HG03060 (cell line): ENCODE data around the gene SLN.
A peak's percentile ranks its signal among the peaks of the same experiment; 100 is the strongest.

ENCODE experiments used
- ATAC-seq: cut with Tn5 transposase; IDR thresholded peaks from one replicate; pipeline ENCODE4 v1.9.1; 2021; ENCODE audit warnings: low read depth, moderate number of reproducible peaks; ENCODE audit not compliant: unreplicated experiment

SLN gene

DNA sequence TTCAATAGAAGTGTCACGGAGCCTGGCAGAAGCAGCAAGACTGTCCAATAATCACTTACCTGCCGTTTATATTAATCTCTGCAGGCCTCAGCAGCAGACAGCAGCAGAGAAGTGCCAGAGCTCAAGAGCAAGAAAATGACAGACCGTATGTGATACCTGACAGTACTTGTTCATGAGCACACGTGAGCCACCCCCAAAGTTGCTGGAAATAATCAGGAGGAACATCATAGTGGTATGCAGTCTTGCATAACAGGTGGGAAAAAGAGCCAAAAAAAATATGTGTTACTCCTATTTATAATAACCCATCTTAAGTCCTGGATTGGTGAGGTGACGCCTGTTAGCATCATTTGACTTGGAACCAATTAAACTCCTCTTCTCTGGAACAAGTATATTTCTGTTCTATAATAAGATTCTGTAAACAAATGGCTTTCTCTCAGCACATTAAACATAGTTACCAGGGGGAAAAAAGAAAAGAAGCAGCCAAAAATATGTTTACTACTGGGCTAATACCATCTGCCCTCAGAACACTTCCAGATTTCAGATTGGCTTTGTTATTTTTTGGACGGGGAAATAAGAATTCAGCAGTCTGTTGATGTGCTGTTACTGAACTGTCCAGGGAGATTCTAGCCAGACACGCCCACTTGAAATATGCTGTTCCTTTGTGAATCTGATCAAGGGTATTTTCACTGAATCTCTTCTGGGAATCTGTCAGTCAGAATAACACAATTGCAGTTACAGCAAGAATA, 7.9 kb upstream of the SLN start:
- ATAC-seq = no peak

DNA sequence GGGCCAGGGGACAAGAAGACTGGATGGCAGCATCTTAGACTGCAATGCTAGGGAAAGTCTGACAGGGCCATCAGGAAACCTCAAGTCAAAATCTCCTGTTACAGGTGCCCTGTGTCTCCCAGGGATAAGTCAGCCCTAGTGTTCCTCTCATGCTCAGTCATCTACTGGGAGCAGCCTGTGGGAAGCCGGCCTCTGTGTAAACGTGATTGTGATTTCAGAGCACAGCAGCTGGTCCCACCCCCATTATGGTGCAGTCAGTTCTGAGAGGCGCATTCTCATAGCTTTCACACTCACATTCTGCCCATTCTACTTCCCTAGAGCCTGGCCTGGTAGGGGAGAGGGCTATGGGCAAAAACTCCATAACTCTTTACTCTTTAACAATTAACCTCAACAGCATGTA, 7.2 kb upstream of the SLN start:
- no peak for ATAC-seq

DNA sequence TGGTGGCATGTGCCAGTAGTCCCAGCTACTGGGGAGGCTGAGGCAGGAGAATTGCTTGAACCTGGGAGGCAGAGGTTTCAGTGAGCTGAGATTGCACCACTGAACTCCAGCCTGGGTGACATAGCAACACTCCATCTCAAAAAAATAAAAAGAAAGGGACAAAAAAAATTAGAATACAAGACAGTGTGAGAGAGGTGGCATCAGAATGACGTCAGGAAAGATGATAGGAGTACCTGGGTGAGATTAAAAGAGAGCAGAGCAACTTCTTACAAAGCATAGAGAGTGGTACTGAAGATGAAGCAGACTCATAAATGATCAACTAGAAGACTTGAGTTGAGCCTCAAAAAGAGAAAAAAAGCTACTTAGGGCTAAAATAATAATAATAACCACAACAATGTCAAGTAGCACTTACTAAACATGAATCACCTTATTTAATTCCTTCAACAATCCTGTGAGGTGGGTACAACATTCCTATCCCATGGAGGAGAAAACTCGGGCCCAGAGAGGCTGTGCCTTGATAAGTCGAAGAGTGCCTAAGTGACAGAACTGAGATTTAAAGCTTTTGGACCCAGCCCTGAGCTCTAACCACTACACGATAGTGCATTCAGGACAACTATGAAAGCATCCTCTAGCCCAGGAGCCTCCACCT, 5.2 kb upstream of the SLN start:
- no peak for ATAC-seq

DNA sequence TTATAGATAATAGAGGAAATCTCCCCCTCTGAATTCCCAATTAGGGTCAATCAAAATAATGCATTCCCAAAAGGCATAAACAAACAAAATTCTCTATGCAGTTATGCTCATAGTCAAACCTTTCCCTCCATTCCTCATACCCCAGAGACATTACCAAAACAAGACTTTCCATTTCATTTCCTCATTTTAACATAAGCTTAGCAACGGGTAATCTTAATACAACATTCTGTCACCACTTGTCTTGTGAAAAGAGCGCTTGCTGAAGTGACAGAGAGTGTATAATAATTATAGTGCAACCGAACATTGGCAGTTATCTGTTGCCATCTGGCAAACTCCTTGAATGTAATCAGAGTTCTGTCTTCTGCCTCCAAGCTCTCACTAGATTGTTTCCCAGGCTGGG, 1.2 kb upstream of the SLN start:
- no peak for ATAC-seq

DNA sequence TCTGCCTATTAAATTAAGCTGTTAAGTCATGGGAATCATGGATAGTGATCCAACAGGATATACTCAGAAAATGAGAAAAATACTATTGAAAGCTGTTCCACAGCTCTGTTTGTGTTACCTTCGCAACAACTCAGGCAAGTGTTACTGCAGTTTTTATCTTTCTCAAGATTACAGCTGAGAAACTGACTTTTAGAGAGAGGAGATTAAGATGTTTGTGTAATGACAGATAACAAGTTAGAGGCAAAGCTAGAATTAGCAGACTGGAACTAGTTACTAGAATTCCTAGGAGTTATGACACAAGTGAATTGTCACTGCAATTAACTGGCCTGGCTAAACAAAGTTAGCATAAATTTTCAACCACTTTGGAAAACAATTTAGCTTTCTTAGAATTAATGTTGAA, 1.6 kb downstream of the SLN start:
- no peak for ATAC-seq

DNA sequence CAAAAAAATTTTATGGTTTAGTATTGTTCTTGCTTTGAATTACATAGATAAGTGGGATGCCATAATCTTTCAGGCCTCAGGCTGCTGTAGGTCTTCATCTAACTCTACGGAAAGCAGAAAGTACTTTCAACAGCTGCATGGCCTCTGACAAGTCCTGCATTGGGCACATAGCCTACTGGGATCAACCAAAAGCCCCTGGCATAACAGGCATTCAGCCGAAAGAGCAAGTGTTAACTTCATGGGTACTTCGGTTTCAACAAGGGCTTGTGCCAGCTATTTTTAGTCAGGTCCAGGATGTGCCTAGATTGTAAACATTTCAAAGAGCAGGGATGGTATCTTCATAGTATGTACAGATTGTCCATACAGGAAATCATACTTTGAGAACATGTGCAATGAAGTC, 3.1 kb downstream of the SLN start:
- ATAC-seq = no peak

DNA sequence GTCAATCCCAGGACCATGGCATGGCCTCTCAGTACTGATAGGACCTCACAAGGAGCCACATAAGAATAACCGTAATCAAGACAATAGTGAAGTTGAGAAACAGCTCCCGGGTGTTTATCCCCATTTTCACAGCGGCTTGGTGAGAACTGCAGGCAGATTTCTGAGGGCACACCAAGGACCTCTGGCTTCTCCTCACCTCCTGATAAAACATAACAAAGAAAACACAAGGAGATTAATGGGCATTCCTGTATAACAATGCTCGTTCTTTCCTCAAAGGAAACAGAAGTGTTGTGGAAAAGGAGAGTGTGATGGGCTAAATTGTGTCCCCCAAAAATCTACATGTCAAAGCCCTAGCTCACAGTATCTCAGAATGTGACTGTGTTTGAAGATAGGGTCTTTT, 4.0 kb downstream of the SLN start:
- ATAC-seq = no peak

DNA sequence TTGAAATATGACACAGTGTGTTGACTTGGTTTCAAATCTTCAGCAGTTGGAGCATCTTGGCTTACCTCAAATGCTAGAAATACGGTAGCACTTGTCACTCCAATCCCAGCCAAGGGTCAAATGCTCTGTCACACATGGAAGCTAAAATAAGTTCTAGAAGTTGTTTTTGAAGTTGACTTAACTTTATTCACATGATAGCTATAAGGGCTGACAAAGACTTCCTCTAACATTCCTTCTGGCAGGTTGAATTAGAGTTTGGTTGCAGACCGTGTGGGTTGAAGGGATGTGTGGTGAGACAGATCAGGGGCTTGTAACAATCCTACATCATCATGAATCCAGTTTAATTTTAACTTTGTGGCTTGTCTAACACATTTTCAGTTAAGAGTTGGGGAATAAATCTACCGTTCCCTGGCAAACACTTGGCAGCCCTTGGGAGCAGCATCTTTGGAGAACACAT, 4.6 kb downstream of the SLN start:
- no peak for ATAC-seq

DNA sequence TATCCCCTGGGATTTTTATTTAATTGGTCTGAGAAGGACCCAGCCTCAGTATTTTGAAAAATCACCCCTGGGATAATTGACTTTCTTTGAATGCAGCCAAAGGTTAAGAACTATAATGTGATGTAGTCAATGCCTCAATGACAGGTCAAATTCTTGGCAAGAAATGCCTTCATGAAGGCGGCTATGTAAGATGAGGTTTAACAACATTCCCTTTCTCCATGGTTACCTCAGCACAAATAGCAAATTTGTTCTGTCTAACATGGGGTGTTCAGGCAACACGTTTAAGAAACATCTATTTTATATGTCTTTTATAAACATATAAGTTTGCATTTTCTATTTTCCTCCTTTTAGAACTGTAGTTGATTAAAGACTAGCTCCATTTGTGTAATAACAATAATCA, 5.3 kb downstream of the SLN start:
- ATAC-seq = no peak

DNA sequence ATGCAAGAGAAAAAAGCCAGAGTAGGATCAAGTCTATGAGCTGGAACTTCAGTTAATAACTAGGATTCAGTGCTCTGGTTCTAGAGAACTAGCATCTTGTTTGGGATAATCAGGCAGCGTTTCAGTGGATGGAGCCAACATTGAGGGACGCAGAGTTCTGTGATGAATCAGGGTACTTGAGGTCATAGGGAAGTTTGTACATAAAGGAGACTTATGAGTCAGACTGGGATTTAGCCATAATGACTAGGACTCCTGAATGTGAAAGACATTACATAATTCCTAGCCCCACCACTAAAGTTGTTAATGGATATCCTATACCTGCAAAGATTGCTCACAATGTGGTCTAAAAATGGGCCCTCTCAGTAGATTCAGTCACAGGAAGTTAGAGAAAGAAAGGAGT, 6.8 kb downstream of the SLN start:
- no peak for ATAC-seq

DNA sequence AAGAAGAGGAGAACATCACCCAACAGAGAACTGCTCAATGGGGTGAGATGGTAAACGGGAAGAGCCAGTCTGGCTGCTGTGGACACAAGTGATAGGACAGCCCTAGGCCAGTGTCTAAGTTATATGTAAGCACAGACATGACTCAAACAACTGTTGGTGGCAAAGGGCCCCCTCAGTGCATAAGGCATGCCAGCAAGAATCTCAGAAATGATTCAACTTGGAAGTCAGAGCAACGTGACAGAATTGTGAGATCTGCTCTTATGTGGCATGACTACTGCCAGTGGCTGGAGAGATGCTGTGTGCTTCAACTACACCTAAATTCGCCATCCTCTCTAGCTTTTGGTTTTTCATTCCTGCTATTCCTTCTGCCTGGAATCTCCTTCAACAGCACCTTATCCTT, 7.4 kb downstream of the SLN start:
- no peak for ATAC-seq

DNA sequence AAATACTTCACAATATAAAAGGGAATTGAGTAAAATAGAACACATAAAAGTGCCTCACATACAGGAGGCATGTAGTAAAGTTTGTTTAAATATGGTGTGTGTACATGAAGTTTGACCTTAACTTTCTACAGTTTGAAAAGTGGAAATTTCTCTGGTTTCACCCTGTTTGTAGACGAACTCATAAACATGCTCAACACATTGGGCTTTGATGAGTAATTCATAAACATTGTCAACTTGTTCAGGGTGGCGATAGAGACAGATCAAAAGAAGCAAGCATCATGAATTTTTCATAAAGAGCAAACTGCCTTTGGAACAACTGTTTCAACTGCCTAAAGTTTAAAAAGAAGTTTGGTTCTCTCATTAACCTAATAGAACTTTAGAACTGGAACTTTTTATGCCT, 9.1 kb downstream of the SLN start:
- no peak for ATAC-seq

DNA sequence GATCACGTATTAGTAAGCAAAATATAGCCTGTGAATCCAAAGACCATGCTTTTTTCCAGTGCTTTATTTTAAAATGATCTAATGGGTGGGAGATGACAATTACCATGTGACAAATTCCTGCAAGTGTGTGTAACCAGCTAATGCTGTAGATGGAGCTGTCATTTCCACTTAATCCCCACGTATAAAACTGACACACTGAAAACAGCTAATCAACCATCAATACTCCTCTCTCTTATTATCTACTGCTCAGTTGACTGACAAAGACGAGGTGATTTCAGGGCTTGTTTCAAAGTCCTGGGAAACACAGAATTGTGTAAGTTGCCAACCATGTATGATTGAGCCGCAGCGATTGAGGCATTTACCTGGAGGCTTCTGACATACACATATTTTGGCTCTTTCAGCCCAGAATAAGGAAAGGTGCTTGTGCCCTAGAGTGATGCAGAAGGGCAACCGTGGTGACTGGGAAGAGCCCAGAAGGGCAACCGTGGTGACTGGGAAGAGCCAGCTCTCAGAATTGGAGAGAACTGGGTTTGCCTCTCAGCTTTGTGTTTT, 9.7 kb downstream of the SLN start:
- no peak for ATAC-seq

DNA sequence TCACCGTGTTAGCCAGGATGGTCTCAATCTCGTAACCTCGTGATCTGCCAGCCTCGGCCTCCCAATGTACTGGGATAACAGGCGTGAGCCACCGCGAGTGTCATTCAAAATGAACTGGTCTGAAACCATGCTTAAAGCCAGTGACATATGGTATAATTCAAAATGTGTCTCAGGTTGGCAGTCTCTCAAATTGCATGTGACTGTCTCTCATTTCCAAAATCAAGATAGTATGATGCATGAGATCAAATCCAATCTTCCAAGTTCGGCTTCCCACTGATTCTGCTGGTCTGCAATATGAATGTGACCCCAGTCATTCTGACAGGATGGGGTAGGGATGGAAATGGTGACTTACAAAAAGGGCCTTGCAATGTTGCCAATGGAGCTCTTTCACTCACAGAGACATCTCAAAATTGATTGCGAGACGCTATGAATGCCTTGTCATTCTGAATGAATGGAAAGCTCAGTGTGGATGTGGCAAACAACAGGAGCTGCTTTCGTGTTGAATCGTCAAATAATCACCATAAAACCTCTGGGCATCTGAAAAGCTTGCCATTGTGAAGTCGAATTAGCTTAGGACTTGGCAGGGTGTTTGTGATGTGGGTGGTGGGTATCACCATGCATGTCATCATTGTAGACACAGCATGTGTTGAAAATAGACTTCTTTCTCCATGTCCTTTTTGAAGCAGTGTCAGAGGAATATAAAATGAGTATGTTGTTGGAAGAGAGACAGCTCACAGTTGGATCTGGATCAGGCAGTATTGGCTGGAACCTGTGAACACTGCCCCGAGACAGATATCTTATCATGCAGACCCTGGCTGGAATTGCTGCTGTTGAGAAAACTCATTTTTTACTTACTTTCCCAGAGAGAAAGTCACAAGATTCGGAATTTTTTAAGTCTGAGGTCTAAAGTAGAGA, 12.2 kb downstream of the SLN start:
- ATAC-seq = no peak

DNA sequence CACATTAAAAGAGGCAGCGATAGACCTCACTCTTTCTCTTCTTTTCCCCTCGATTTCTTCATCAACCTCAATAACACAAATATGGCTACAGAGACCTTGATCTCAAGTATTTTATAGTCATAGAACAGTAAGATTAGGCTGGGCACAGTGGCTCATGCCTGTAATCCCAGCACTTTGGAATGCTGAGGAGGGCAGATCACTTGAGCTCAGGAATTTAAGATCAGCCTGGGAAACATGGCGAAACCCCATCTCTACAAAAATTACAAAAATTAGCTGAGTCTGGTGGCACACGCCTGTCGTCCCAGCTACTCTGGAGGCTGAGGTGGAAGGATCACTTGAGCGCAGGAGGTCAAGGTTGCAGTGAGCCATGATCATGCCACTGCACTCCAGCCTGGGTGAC, 14.6 kb downstream of the SLN start:
- no peak for ATAC-seq

DNA sequence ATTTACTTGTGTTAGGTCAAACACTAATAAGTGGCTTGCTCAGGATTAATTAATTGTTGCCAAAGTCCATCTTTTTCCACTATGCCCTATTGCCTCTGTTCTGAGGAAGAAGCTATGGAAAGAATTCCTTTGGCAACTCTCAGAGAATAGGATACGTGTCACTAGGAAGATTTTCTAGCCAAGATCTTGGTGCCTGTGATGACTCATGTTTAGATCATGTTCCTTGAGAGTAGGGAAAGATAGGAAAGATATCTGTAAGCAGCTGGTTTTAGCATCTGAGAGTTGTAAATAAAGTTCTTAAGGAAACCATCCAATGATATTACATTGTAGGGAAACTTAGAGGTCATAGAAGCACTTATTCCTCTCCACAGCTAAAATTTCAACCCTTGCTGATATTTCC, 15.7 kb downstream of the SLN start:
- ATAC-seq = no peak

DNA sequence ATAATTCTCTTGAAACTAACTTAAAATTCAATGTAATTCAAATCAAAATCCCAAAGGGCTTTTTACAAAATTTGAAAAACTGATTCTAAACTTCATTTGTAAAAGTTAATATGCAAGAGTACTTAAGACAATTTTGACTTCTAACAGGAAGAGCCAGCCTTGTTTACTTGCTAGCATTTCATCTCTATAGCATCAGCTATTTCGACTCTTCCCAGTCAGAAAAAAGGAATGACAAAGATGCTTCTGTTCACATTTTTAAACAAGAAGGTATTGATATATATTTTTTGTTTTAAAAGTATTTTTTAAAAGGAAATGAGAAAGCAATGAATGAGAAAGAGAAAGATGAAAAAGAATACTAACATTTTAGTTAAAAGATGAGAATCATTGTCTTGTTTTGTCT, 16.4 kb downstream of the SLN start:
- ATAC-seq = no peak

DNA sequence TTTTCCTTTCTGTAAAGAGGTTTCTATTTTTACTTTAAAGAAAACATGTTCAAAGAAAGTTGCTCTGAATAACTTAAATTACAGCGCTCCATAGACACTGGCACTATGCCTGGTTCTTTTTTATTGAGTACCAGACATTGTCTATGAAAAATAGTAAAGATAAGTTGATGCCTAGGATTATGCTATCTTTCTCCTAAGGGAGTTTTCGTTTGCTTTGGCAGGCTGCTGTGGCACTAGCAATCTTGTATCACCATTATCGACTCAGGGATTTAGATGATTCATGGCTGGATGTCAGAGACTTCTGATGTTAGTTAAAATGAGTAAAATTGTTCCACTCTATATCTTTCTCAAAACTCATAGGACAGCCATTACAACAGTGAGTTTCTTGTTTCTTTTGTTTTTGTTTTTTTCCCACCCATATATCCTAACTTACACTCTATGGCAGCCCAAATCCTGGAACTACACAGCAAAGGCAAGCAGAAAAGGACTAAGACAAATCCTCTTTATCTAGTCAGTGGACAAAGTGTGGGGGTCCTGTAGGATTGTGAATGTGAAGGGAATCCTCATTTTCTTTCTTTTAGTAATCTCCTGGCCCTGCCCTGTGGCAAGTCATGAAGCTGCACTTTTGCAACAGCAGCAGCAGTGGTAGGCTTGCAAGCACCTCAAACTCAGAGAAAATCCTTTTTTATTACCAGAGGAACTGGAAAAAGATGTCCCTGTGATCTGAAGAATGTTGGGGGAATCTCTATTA, 20.7 kb downstream of the SLN start:
- ATAC-seq = no peak

DNA sequence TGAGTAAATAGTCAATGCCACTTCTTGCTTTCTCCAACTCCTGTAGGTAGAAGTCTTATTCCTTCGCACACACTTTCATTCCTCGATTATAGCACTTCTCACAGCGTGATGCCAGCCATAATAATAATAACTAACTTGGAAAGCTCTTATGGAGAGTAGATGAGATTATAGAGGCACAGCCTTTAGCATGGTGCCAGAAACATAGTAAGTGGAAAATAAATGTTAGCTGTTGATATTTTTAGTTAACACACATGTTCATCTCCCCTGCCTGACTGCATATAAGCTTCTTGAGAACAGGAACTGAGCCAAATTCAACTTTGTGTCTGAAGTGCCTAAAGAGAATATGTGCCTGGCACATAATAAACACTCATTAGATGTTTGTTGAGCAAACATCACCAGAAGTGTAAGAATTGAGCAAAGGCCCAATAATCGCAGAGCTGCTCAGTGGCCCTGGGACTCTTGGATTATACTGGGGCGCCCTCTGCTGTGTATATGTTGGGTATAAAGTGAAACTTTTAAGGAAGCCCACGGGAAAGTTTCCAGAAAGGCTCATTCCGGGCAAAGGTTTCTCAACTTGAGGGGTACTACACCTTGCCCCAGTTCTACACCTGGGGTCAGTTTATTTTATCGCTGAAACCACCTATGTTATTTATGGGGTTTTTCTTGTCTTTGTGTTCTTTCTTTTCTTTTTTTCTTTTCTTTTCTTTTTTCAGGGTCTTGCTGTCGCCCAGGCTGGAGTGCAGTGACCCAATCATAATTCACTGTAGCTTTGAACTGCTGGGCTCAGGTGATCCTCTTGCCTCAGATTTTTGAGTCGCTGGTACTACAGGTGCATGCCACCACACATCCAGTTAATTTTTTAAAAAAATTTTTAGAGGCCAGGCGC, 22.3 kb downstream of the SLN start:
- ATAC-seq = peak; percentile 60
